ENCODE results near the gene PACSIN1. TPM values are rescaled to one million over a fixed set of nuclear protein-coding genes. Genes with fewer than 3 reads are reported as not detected.

The PACSIN1 gene
- total and polyA plus RNA-seq, 12 donors, result 0.77 to 11.2 (median 5.9) TPM

- H3K4me3 ChIP-seq, result no peak overlapping the region
- H3K27ac ChIP-seq, result no peak overlapping the region
- 82 to 88% methylated on average over 9 of the region's 9 CpGs for WGBS, 2 donors
- DNase-seq (no peak), ATAC-seq (no peak)
- TF ChIP-seq, protein P1, sequence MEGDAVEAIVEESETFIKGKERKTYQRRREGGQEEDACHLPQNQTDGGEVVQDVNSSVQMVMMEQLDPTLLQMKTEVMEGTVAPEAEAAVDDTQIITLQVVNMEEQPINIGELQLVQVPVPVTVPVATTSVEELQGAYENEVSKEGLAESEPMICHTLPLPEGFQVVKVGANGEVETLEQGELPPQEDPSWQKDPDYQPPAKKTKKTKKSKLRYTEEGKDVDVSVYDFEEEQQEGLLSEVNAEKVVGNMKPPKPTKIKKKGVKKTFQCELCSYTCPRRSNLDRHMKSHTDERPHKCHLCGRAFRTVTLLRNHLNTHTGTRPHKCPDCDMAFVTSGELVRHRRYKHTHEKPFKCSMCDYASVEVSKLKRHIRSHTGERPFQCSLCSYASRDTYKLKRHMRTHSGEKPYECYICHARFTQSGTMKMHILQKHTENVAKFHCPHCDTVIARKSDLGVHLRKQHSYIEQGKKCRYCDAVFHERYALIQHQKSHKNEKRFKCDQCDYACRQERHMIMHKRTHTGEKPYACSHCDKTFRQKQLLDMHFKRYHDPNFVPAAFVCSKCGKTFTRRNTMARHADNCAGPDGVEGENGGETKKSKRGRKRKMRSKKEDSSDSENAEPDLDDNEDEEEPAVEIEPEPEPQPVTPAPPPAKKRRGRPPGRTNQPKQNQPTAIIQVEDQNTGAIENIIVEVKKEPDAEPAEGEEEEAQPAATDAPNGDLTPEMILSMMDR (IDR thresholded peaks at IDR 0.05), result no peak
- no peaks in the 10 kb centered on the region for H3K4me1 ChIP-seq
- intact Hi-C loops (cut with DNase I), result no loop called here
- H3K36me3 ChIP-seq, result no peaks in the 10 kb centered on the region
- no peaks in the 10 kb centered on the region for H3K9me3 ChIP-seq
- H3K27me3 ChIP-seq, result no peaks in the 10 kb centered on the region
Measured at GRCh38 chr6:34489207-34489805, 23.4 kb downstream of the PACSIN1 start.

DNA sequence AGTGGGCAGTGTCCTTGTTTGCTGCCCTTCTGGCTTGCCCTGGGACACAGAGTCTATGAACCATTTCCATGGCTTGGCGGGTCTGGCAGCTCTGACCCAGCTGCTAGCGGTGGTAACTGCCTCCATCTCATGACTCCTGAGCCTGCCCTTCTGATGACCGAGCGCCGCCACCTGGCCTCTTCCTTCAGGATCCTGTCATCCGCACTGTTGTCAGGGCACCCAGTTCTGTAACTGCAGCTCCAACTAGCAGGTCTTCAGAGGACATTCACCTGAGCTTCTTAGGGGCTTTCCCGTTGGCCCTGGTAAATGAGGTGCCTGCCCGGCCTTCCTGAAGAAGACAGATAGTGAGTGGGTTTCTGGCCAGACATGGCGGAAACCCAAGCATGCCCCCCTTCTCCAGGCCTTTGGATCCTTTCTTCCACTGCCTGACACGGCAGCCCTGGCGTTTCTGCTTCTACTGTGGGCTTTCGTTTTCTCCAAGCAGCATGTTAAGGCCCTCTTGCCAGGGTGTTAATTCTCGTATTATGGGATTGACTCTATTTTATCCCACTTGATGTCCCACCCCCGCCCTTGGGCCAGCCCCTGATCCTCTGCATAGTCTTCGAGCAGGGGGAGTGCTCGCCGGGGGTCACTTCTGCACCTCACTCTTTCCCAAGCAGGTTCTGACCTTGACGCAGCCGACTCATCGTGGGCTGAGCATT lies 24.7 kb downstream of the PACSIN1 start:
- Histone ChIP-seq H3K4me1 (no peaks in the 10 kb centered on the region), H3K9me3 (no peaks in the 10 kb centered on the region), H3K4me3 (no peak overlapping the region), H3K27me3 (no peaks in the 10 kb centered on the region), H3K36me3 (no peaks in the 10 kb centered on the region), H3K27ac (no peak overlapping the region)
- intact Hi-C loops (cut with DNase I), result no loop called here
- TF ChIP-seq, protein P1 (IDR thresholded peaks at IDR 0.05), result no peak
- ATAC-seq (no peak), DNase-seq (no peak)
- 82 to 83% methylated on average over 20 of the region's 20 CpGs for WGBS, 2 donors

DNA sequence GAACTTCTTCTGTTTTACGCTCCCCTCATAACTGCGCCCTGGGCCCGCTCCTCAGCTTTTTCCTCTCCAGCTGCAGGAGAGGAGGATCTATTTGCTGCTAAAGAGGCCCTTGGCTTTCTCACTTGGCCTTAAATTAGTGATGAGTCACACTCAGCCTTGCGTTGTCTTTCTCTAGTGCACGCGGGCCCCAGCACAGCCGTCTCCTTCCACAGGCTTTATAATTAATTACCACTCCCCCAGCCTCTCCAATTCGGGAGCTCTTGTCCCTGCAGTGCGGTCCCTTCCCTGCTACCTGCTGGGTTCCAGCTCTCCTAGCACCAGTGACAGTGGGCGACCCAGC lies 25.2 kb downstream of the PACSIN1 start:
- intact Hi-C loops (cut with DNase I), result no loop called here
- no peaks in the 10 kb centered on the region for H3K27me3 ChIP-seq
- H3K9me3 ChIP-seq, result no peaks in the 10 kb centered on the region
- TF ChIP-seq, protein P1 (IDR thresholded peaks at IDR 0.05), result no peak
- no peak overlapping the region for H3K27ac ChIP-seq
- DNase-seq (no peak), ATAC-seq (peak in 1 of 8 donors; percentile 14)
- H3K4me1 ChIP-seq, result no peaks in the 10 kb centered on the region
- H3K4me3 ChIP-seq, result no peak overlapping the region
- WGBS, 2 donors, result 58 to 62% methylated on average over 10 of the region's 10 CpGs
- H3K36me3 ChIP-seq, result no peaks in the 10 kb centered on the region

- ATAC-seq, result no peak
Measured at GRCh38 chr6:34493344-34493743, 27.5 kb downstream of the PACSIN1 start.

More at GRCh38 chr6:34493344-34493743, 27.5 kb downstream of the PACSIN1 start:
- TF ChIP-seq, protein P1 (IDR thresholded peaks at IDR 0.05), result no peak
- H3K4me1 ChIP-seq, result no peaks in the 10 kb centered on the region
- WGBS, 2 donors, result 73 to 82% methylated on average over 4 of the region's 4 CpGs
- no peak overlapping the region for H3K4me3 ChIP-seq
- no peak for DNase-seq
- peaks cover 0 to 3% (median 0%) of the 10 kb centered on the region in 7 donors for H3K27me3 ChIP-seq
- no peaks in the 10 kb centered on the region for H3K9me3 ChIP-seq
- intact Hi-C loops (cut with DNase I), result no loop called here
- no peaks in the 10 kb centered on the region for H3K36me3 ChIP-seq
- no peak overlapping the region for H3K27ac ChIP-seq
